ENCODE data around the gene DAPK1.

DNA sequence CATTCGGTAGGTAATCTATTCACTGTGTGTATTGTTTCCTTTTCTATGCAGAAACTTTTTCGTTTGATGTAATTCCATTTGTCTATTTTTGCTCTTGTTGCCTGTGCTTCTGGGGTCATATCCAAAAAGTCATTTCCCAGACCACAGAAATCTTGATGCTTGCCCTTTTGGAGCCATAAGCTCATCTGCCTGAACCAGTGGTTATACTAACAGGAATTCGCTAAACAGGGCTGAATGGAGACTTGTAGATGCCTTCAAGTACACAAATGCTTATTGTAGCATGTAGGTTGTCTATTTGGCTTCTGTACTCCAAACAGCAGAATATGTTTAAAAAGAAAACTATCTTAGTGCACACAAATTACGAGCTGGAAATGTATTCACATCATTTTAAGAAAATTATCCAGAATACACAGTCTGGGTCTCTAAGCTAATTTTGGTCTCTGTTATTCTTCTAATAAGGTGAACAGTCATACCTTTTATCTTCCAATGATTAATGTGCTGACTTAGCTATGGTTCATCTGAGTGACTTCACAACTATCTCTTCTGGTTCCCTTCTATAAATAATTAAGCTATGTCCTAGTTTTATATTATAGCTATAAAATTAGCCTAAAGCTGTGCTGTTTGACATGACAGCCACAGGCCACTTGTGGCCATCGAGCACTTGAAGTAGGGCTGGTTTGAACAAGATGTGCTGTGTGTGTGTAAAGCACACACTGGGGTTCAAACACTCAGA, 87.6 kb downstream of the DAPK1 start:
- TF ChIP-seq TCF7L2 (IDR thresholded peaks at IDR 0.05; ENCODE audit: borderline replicate concordance, low read depth, low read length), result no peak
- TF ChIP-seq ZNF274 (IDR thresholded peaks at IDR 0.05; ENCODE audit: low read length), result no peak
- no peak for TF ChIP-seq ZNF274 (tag by site-specific recombination; IDR thresholded peaks at IDR 0.05; ENCODE audit: borderline replicate concordance)
- TF ChIP-seq, protein P1, sequence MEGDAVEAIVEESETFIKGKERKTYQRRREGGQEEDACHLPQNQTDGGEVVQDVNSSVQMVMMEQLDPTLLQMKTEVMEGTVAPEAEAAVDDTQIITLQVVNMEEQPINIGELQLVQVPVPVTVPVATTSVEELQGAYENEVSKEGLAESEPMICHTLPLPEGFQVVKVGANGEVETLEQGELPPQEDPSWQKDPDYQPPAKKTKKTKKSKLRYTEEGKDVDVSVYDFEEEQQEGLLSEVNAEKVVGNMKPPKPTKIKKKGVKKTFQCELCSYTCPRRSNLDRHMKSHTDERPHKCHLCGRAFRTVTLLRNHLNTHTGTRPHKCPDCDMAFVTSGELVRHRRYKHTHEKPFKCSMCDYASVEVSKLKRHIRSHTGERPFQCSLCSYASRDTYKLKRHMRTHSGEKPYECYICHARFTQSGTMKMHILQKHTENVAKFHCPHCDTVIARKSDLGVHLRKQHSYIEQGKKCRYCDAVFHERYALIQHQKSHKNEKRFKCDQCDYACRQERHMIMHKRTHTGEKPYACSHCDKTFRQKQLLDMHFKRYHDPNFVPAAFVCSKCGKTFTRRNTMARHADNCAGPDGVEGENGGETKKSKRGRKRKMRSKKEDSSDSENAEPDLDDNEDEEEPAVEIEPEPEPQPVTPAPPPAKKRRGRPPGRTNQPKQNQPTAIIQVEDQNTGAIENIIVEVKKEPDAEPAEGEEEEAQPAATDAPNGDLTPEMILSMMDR (tag by site-specific recombination; IDR thresholded peaks at IDR 0.05), result no peak
- TF ChIP-seq ZNF426 (tag by site-specific recombination; IDR thresholded peaks at IDR 0.05), result no peak
- TF ChIP-seq, protein P2, sequence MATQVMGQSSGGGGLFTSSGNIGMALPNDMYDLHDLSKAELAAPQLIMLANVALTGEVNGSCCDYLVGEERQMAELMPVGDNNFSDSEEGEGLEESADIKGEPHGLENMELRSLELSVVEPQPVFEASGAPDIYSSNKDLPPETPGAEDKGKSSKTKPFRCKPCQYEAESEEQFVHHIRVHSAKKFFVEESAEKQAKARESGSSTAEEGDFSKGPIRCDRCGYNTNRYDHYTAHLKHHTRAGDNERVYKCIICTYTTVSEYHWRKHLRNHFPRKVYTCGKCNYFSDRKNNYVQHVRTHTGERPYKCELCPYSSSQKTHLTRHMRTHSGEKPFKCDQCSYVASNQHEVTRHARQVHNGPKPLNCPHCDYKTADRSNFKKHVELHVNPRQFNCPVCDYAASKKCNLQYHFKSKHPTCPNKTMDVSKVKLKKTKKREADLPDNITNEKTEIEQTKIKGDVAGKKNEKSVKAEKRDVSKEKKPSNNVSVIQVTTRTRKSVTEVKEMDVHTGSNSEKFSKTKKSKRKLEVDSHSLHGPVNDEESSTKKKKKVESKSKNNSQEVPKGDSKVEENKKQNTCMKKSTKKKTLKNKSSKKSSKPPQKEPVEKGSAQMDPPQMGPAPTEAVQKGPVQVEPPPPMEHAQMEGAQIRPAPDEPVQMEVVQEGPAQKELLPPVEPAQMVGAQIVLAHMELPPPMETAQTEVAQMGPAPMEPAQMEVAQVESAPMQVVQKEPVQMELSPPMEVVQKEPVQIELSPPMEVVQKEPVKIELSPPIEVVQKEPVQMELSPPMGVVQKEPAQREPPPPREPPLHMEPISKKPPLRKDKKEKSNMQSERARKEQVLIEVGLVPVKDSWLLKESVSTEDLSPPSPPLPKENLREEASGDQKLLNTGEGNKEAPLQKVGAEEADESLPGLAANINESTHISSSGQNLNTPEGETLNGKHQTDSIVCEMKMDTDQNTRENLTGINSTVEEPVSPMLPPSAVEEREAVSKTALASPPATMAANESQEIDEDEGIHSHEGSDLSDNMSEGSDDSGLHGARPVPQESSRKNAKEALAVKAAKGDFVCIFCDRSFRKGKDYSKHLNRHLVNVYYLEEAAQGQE (tag by site-specific recombination; IDR thresholded peaks at IDR 0.05), result no peak
- TF ChIP-seq ZSCAN16 (tag by site-specific recombination; IDR thresholded peaks at IDR 0.05), result no peak
- no peak for TF ChIP-seq SP2 (tag by site-specific recombination; IDR thresholded peaks at IDR 0.05)
- TF ChIP-seq HOXC10 (CRISPR knock-in tag; IDR thresholded peaks at IDR 0.05), result no peak
- TF ChIP-seq, protein P3, sequence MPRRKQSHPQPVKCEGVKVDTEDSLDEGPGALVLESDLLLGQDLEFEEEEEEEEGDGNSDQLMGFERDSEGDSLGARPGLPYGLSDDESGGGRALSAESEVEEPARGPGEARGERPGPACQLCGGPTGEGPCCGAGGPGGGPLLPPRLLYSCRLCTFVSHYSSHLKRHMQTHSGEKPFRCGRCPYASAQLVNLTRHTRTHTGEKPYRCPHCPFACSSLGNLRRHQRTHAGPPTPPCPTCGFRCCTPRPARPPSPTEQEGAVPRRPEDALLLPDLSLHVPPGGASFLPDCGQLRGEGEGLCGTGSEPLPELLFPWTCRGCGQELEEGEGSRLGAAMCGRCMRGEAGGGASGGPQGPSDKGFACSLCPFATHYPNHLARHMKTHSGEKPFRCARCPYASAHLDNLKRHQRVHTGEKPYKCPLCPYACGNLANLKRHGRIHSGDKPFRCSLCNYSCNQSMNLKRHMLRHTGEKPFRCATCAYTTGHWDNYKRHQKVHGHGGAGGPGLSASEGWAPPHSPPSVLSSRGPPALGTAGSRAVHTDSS (tag by site-specific recombination; IDR thresholded peaks at IDR 0.05), result no peak
- TF ChIP-seq ZBTB20 (tag by site-specific recombination; IDR thresholded peaks at IDR 0.05), result no peak
